Peyer's patch (tissue), 4 donors: ENCODE data around the gene DPEP2.
"Not testable (repeated sequence)": the region's sequence is repeated elsewhere in the genome, so short reads cannot be mapped to it uniquely, and the experiment has no call there.

Experiments
- POLR2A ChIP-seq, 2 donors: fragments of 450-650 bp; IDR thresholded peaks; one replicate each; pipeline ENCODE4 v1.5.1; 2017; ENCODE audit warnings: antibody characterized with exemption in 2 of 2, mild to moderate bottlenecking in 2 of 2, moderate library complexity in 2 of 2
- TF ChIP-seq, protein P1 (sequence below), 6 experiments: fragments of 450-650 bp in 4 of 6; fragments of 200-600 bp in 2 of 6; sonication (generic) in 1 of 6; IDR thresholded peaks; one replicate each; pipeline ENCODE4 v1.5.1; 2017 to 2019; ENCODE audit warnings: antibody characterized with exemption in 6 of 6, mild to moderate bottlenecking in 3 of 6, moderate library complexity in 1 of 6

DNA sequence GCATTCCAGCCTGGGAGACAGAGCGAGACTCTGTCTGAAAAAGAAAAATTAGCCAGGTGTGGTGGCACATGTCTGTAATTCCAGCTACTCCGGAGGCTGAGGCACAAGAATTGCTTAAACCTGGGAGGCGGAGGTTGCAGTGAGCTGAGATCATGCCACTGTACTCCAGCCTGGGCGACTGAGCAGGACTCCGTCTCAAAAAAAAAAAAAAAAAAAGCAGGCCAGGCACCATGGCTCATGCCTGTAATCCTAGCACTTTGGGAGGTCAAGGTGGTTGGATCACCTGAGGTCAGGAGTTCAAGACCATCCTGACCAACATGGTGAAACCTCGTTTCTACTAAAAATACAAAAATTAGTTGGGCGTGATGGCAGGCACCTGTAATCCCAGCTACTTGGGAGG lies 27.0 kb downstream of the DPEP2 start:
- TF ChIP-seq, protein P1, sequence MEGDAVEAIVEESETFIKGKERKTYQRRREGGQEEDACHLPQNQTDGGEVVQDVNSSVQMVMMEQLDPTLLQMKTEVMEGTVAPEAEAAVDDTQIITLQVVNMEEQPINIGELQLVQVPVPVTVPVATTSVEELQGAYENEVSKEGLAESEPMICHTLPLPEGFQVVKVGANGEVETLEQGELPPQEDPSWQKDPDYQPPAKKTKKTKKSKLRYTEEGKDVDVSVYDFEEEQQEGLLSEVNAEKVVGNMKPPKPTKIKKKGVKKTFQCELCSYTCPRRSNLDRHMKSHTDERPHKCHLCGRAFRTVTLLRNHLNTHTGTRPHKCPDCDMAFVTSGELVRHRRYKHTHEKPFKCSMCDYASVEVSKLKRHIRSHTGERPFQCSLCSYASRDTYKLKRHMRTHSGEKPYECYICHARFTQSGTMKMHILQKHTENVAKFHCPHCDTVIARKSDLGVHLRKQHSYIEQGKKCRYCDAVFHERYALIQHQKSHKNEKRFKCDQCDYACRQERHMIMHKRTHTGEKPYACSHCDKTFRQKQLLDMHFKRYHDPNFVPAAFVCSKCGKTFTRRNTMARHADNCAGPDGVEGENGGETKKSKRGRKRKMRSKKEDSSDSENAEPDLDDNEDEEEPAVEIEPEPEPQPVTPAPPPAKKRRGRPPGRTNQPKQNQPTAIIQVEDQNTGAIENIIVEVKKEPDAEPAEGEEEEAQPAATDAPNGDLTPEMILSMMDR (IDR thresholded peaks at IDR 0.05): not testable (repeated sequence)
- TF ChIP-seq POLR2A (IDR thresholded peaks at IDR 0.05): not testable (repeated sequence)
